ENCODE results near the gene GPR146. TPM values are rescaled to one million over a fixed set of nuclear protein-coding genes. Genes with fewer than 3 reads are reported as not detected.

GPR146 gene
- total and polyA plus RNA-seq, 2 donors (not counting 1 experiment from before 2014, with no cell fraction given) = 2.2 to 3.3 TPM

GRCh38 chr7:1074593-1075431 is 30.5 kb downstream of the GPR146 start:
- no peaks in the 10 kb centered on the region for H3K4me1 ChIP-seq (ENCODE audit: control insufficient read depth, extremely low read depth, insufficient read depth, low read length)
- no peak overlapping the region for H3K4me3 ChIP-seq (replicated peaks in 1 of 4; ENCODE audit: control extremely low read depth in 1 of 4, insufficient read depth in 1 of 4, low read depth in 3 of 4, low read length in 4 of 4)
- H3K9me3 ChIP-seq (ENCODE audit: control insufficient read depth, insufficient read depth, low read depth, low read length) = peaks cover 4% of the 10 kb centered on the region
- H3K9ac ChIP-seq (ENCODE audit: insufficient read depth, low read length) = no peak overlapping the region
- no peak overlapping the region for H2AFZ ChIP-seq (ENCODE audit: low read length)
- TF ChIP-seq CTCF (conservative IDR thresholded peaks at IDR 0.05 in 1 of 2, IDR thresholded peaks at IDR 0.05 in 1 of 2; ENCODE audit: low read depth in 1 of 2, low read length in 2 of 2) (no peak), EZH2 (IDR thresholded peaks at IDR 0.05; ENCODE audit: low read length, missing control alignments) (no peak)
- no peak overlapping the region for H3K4me2 ChIP-seq (ENCODE audit: extremely low read depth, insufficient read depth, low read length)
- no peak for DNase-seq (ENCODE audit: low read depth in 2 of 2)
- no peaks in the 10 kb centered on the region for H3K27me3 ChIP-seq (ENCODE audit: control insufficient read depth, insufficient read depth, low read length)
- H4K20me1 ChIP-seq (ENCODE audit: control insufficient read depth, extremely low read depth, insufficient read depth, low read length) = no peaks in the 10 kb centered on the region
- H3K79me2 ChIP-seq (ENCODE audit: control insufficient read depth, insufficient read depth, low read length) = no peaks in the 10 kb centered on the region
- no peaks in the 10 kb centered on the region for H3K36me3 ChIP-seq (ENCODE audit: control insufficient read depth, insufficient read depth, low read length)
- no peak overlapping the region for H3K27ac ChIP-seq (ENCODE audit: insufficient read depth, low read length)

GRCh38 chr7:1076184-1077072 is 32.1 kb downstream of the GPR146 start:
- peak overlapping the region in 1 of 4 experiments; percentile 2 for H3K4me3 ChIP-seq (replicated peaks in 1 of 4; ENCODE audit: control extremely low read depth in 1 of 4, insufficient read depth in 1 of 4, low read depth in 3 of 4, low read length in 4 of 4)
- no peaks in the 10 kb centered on the region for H3K4me1 ChIP-seq (ENCODE audit: control insufficient read depth, extremely low read depth, insufficient read depth, low read length)
- H3K79me2 ChIP-seq (ENCODE audit: control insufficient read depth, insufficient read depth, low read length) = no peaks in the 10 kb centered on the region
- TF ChIP-seq CTCF (conservative IDR thresholded peaks at IDR 0.05 in 1 of 2, IDR thresholded peaks at IDR 0.05 in 1 of 2; ENCODE audit: low read depth in 1 of 2, low read length in 2 of 2) = no peak
- TF ChIP-seq EZH2 (IDR thresholded peaks at IDR 0.05; ENCODE audit: low read length, missing control alignments) = no peak
- H2AFZ ChIP-seq (ENCODE audit: low read length) = no peak overlapping the region
- H3K27me3 ChIP-seq (ENCODE audit: control insufficient read depth, insufficient read depth, low read length) = no peaks in the 10 kb centered on the region
- no peaks in the 10 kb centered on the region for H4K20me1 ChIP-seq (ENCODE audit: control insufficient read depth, extremely low read depth, insufficient read depth, low read length)
- no peak overlapping the region for H3K9ac ChIP-seq (ENCODE audit: insufficient read depth, low read length)
- H3K27ac ChIP-seq (ENCODE audit: insufficient read depth, low read length) = no peak overlapping the region
- peak overlapping the region; percentile 54 for H3K4me2 ChIP-seq (ENCODE audit: extremely low read depth, insufficient read depth, low read length)
- no peaks in the 10 kb centered on the region for H3K9me3 ChIP-seq (ENCODE audit: control insufficient read depth, insufficient read depth, low read depth, low read length)
- H3K36me3 ChIP-seq (ENCODE audit: control insufficient read depth, insufficient read depth, low read length) = no peaks in the 10 kb centered on the region
- no peak for DNase-seq (ENCODE audit: low read depth in 2 of 2)

- H3K9me3 ChIP-seq (ENCODE audit: control insufficient read depth, insufficient read depth, low read depth, low read length) = no peaks in the 10 kb centered on the region
Measured at GRCh38 chr7:1078519-1078918, 34.2 kb downstream of the GPR146 start.

More at GRCh38 chr7:1078519-1078918, 34.2 kb downstream of the GPR146 start:
- Histone ChIP-seq H3K27me3 (ENCODE audit: control insufficient read depth, insufficient read depth, low read length) (no peaks in the 10 kb centered on the region), H3K36me3 (ENCODE audit: control insufficient read depth, insufficient read depth, low read length) (no peaks in the 10 kb centered on the region), H4K20me1 (ENCODE audit: control insufficient read depth, extremely low read depth, insufficient read depth, low read length) (no peaks in the 10 kb centered on the region), H3K27ac (ENCODE audit: insufficient read depth, low read length) (no peak overlapping the region), H3K4me1 (ENCODE audit: control insufficient read depth, extremely low read depth, insufficient read depth, low read length) (no peaks in the 10 kb centered on the region), H3K4me3 (replicated peaks in 1 of 4; ENCODE audit: control extremely low read depth in 1 of 4, insufficient read depth in 1 of 4, low read depth in 3 of 4, low read length in 4 of 4) (no peak overlapping the region), H3K4me2 (ENCODE audit: extremely low read depth, insufficient read depth, low read length) (no peak overlapping the region), H3K79me2 (ENCODE audit: control insufficient read depth, insufficient read depth, low read length) (no peaks in the 10 kb centered on the region), H2AFZ (ENCODE audit: low read length) (no peak overlapping the region), H3K9ac (ENCODE audit: insufficient read depth, low read length) (no peak overlapping the region)
- TF ChIP-seq CTCF (conservative IDR thresholded peaks at IDR 0.05 in 1 of 2, IDR thresholded peaks at IDR 0.05 in 1 of 2; ENCODE audit: low read depth in 1 of 2, low read length in 2 of 2) (no peak), EZH2 (IDR thresholded peaks at IDR 0.05; ENCODE audit: low read length, missing control alignments) (no peak)
- no peak for DNase-seq (ENCODE audit: low read depth in 2 of 2)
